Islet of Langerhans (tissue), 1 donor: Measurements from ENCODE around the gene NAGS.
"Not testable (repeated sequence)": the region's sequence is repeated elsewhere in the genome, so short reads cannot be mapped to it uniquely, and the experiment has no call there.

Source experiments
- FAIRE-seq: peaks from one replicate; lab custom pipeline; 2011; peaks lifted over from hg19 to GRCh38; lab: Jason Lieb, UNC

NAGS gene

GRCh38 chr17:44039829-44040635 is 35.6 kb downstream of the NAGS start:
- no peak for FAIRE-seq

DNA sequence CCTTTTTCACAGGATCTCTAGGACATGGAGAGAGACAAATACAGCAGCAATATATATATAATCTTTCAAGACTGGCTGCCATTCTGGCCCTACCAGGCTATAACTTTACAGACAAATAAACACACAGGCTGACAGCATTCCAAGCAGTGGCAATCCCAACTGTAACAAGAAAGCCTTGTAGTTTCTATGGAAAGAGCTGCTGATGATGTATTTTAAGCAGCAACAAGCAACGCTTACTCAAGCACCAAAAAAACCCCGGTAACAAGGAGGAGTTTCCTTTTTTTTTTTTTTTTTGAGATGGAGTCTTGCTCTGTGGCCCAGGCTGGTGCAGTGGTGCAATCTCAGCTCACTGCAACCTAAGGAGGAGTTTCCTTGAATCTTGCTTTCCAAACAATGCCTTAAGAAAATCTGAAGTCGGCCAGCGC is 38.9 kb downstream of the NAGS start:
- FAIRE-seq, result no peak

GRCh38 chr17:44044071-44044470 is 39.6 kb downstream of the NAGS start:
- no peak for FAIRE-seq

- no peak for FAIRE-seq
Observed at GRCh38 chr17:44045486-44045885, 41.1 kb downstream of the NAGS start.

DNA sequence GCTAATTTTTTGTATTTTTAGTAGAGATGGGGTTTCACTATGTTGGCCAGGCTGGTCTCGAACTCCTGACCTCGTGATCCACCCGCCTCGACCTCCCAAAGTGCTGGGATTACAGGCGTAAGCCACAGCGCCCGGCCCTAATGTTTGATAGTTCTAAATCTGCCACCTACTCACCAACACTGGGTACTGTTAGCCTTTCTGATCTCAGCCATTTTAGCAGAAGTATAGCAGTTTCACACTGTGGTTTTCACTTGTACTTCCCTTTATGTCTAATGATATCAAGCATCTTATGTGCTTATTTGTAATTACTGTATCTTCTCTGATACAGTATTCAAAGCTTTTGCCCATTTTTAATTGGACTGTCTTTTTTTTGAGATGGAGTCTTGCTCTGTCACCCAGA is 42.5 kb downstream of the NAGS start:
- FAIRE-seq, result not testable (repeated sequence)

GRCh38 chr17:44049294-44050060 is 45.1 kb downstream of the NAGS start:
- no peak for FAIRE-seq

DNA sequence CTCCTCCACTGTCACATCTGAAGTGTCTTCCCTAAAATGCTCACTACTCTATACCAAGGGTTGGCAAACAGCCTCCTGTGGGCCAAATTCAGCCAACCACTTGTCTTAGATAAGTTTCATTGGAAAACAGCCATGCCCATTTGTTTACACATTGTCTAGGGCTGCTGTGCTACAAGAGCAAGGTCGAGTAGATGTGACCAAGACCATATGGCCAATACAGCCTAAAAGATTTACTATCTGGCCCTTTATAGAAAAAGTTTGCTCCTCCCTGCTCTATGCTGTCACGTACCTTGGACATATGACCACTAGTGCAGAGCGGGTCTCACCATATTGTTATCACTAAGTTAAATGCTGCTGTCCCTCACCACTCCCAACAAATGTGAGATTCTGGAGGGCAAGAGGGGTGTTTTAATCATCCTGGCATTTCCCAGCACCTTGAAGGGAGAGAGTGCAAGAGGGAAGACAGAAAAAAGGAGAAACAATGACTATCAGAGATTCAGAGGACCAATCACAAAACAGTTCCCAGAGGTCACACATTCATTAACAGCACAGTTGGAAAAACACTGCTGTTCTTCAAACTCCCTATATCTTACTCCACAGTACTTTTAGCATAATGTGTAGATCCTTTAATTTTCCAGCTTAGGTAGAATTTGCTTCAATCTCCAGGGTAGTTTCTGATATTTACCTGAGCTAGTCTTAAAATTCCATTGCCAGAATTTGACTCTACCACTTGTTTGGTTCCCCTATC is 48.9 kb downstream of the NAGS start:
- no peak for FAIRE-seq
